Parathyroid adenoma (tissue), 2 donors: ENCODE data around the gene SLITRK3.

ENCODE experiments used
- H2AFZ ChIP-seq: fragments of 300-600 bp; sonication (generic); one replicate; pipeline ENCODE4 v1.7.0; 2017; ENCODE audit warnings: antibody characterized with exemption, mild to moderate bottlenecking
- H3K27ac ChIP-seq: fragments of 300-600 bp; sonication (generic); one replicate; pipeline ENCODE4 v1.7.0; 2017
- H3K27me3 ChIP-seq: fragments of 300-600 bp; sonication (generic); one replicate; pipeline ENCODE4 v1.7.0; 2017; ENCODE audit warnings: low read length; ENCODE audit not compliant: control insufficient read depth, insufficient read depth
- H3K36me3 ChIP-seq: fragments of 300-600 bp; sonication (generic); one replicate; pipeline ENCODE4 v1.7.0; 2017; ENCODE audit warnings: low read length; ENCODE audit not compliant: control insufficient read depth, insufficient read depth
- H3K4me1 ChIP-seq: fragments of 300-600 bp; sonication (generic); one replicate; pipeline ENCODE4 v1.7.0; 2017; ENCODE audit warnings: control low read depth
- H3K4me2 ChIP-seq: fragments of 300-600 bp; sonication (generic); one replicate; pipeline ENCODE4 v1.7.0; 2017; ENCODE audit warnings: low read length
- H3K4me3 ChIP-seq: fragments of 300-600 bp; sonication (generic); one replicate; pipeline ENCODE4 v1.7.0; 2017; ENCODE audit warnings: low read depth, low read length
- H3K79me2 ChIP-seq: fragments of 300-600 bp; sonication (generic); one replicate; pipeline ENCODE4 v1.7.0; 2017; ENCODE audit warnings: control low read depth
- H3K9ac ChIP-seq: fragments of 300-600 bp; sonication (generic); one replicate; pipeline ENCODE4 v1.7.0; 2017; ENCODE audit warnings: mild to moderate bottlenecking
- H3K9me3 ChIP-seq: fragments of 300-600 bp; sonication (generic); one replicate; pipeline ENCODE4 v1.7.0; 2017; ENCODE audit warnings: low read length; ENCODE audit not compliant: control insufficient read depth
- TF ChIP-seq, protein P1 (sequence below): fragments of 300-600 bp; sonication (generic); IDR thresholded peaks from one replicate; pipeline ENCODE4 v1.7.0; 2017; ENCODE audit warnings: antibody characterized with exemption, mild to moderate bottlenecking
- donor health status: primary hyperparathyroidism.

SLITRK3 gene

DNA sequence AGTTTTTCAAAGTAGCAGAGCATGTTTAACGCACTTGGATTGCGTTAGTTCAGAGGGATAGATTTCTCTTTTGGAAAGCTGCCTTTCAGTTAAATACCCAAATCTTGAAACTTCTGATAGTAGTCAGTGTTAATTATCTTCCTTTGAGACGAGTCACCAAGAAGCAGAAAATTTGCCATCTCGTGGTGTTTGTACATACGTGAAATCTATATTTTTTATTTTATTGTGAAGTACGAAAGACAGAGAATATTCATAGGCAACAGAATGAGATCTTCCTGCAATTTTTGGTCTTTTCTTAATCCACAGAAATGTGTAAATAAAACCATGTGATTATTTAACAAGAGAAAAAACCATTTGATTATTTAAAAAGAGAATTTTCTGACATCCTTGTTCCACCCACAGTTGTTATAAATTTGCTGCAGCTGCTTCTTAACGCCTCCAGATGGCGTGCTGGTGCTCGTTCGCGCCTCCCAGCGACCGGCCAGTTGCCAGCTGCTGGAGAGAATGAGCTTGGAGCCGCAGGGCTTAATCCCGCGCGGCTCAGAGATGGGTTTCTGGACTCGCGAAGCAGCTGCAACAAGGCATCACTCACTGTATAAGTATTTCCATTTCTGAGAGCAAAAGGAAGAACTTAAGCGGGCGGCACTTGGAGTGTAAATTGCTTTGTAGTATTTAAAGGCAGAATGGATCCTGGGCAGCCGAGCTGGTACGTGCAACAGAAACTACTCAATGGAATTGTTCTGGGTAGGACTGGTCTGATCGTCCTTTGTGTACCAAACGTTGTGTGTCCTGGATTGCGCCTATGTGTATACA, 10.5 kb upstream of the SLITRK3 start:
- H3K27ac ChIP-seq: no peak overlapping the region
- H3K9ac ChIP-seq: no peak overlapping the region
- peak overlapping the region; percentile 45 for H3K4me3 ChIP-seq

DNA sequence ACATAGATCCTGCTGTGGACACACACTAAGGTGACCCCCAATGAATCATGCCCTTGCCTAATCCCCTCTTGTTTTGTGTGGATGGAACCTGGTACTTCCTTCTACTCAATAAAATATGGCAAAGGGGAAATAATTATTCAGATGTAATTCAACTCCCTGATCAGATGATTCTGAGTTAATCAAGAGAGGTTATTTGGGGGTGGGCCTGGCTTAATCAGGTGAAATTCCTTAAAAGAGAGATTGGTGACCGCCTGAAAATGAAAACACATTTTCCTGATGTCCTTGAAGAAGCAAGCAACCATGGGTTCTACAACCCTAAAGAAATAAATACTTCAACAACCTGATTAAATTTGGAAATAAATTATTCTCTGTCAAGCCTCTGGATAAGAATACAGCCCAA, 8.3 kb upstream of the SLITRK3 start:
- Histone ChIP-seq H3K4me2 (no peak overlapping the region), H3K27ac (no peak overlapping the region), H3K9me3 (no peaks in the 10 kb centered on the region), H3K27me3 (no peaks in the 10 kb centered on the region), H2AFZ (no peak overlapping the region), H3K36me3 (no peaks in the 10 kb centered on the region), H3K79me2 (no peaks in the 10 kb centered on the region), H3K4me3 (no peak overlapping the region), H3K4me1 (no peaks in the 10 kb centered on the region), H3K9ac (no peak overlapping the region)
- TF ChIP-seq, protein P1, sequence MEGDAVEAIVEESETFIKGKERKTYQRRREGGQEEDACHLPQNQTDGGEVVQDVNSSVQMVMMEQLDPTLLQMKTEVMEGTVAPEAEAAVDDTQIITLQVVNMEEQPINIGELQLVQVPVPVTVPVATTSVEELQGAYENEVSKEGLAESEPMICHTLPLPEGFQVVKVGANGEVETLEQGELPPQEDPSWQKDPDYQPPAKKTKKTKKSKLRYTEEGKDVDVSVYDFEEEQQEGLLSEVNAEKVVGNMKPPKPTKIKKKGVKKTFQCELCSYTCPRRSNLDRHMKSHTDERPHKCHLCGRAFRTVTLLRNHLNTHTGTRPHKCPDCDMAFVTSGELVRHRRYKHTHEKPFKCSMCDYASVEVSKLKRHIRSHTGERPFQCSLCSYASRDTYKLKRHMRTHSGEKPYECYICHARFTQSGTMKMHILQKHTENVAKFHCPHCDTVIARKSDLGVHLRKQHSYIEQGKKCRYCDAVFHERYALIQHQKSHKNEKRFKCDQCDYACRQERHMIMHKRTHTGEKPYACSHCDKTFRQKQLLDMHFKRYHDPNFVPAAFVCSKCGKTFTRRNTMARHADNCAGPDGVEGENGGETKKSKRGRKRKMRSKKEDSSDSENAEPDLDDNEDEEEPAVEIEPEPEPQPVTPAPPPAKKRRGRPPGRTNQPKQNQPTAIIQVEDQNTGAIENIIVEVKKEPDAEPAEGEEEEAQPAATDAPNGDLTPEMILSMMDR: no peak

More for the DNA sequence above, 10.5 kb upstream of the SLITRK3 start:
- TF ChIP-seq, protein P1: peak; percentile 69
- no peaks in the 10 kb centered on the region for H3K36me3 ChIP-seq
- H3K4me2 ChIP-seq: peak overlapping the region; percentile 67
- H3K4me1 ChIP-seq: no peaks in the 10 kb centered on the region
- peak overlapping the region; percentile 56 for H2AFZ ChIP-seq
- no peaks in the 10 kb centered on the region for H3K27me3 ChIP-seq
- no peaks in the 10 kb centered on the region for H3K79me2 ChIP-seq
- no peaks in the 10 kb centered on the region for H3K9me3 ChIP-seq

DNA sequence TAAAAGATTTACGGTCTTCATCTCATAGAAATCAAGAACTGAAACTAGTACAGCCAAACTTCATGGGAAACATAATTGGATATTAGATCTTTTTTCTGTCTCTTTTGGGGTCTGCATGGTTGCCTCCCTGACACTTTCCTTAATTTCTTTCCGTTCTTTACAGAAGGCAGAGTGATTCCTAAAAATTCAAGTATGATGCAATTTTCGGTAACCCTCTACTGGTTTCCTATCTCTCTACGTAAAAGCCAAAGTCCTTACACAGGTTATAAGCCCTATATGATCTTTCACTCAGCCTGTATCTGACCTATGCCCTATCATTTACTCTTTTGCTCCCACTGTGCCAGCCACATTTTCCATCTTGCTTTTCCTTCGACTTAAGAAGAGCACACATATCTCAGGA, 6.8 kb upstream of the SLITRK3 start:
- Histone ChIP-seq H3K36me3 (no peaks in the 10 kb centered on the region), H3K4me3 (no peak overlapping the region), H3K27me3 (no peaks in the 10 kb centered on the region), H3K9me3 (no peaks in the 10 kb centered on the region), H3K4me2 (no peak overlapping the region), H3K4me1 (no peaks in the 10 kb centered on the region), H3K9ac (no peak overlapping the region), H2AFZ (no peak overlapping the region), H3K27ac (no peak overlapping the region), H3K79me2 (no peaks in the 10 kb centered on the region)
- TF ChIP-seq, protein P1: no peak

DNA sequence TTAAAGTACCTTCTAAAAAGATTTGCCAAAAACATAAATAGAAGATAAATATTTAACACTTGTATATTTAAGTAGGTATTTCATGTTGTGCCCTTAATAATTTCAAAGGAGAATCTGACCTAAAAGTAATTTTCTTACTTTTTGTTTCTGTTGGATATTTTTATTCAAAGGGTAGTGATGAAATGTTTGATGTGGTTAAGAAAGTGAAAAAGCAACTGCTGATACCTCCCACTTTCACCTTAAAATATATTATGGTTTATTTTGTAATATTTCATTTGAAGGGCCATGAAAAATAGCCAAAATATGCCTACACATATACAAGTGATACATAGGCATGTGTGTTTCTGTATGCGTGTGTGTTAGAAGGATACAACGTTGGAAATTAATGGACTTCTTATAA, 5.8 kb upstream of the SLITRK3 start:
- H2AFZ ChIP-seq: no peak overlapping the region
- no peak overlapping the region for H3K4me3 ChIP-seq
- no peak overlapping the region for H3K9ac ChIP-seq
- H3K4me2 ChIP-seq: no peak overlapping the region
- H3K27me3 ChIP-seq: no peaks in the 10 kb centered on the region
- H3K4me1 ChIP-seq: no peaks in the 10 kb centered on the region
- TF ChIP-seq, protein P1: no peak
- H3K36me3 ChIP-seq: no peaks in the 10 kb centered on the region
- H3K9me3 ChIP-seq: no peaks in the 10 kb centered on the region
- no peak overlapping the region for H3K27ac ChIP-seq
- H3K79me2 ChIP-seq: no peaks in the 10 kb centered on the region

DNA sequence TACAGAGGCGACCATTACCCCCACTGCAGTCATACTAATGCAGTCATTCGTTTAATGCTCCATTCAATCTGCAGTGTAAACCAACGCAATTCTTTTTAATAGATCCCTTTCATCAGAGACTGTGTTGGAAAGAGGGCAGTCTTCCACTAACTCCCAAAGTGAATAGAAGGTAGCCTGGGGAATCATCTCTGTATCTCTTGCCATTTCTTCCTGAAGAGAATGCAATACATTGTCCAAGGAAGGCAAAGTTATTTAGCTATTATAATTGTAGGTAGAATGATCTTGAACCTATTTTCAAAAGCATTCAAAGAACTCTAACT, 1.3 kb upstream of the SLITRK3 start:
- Histone ChIP-seq H3K27ac (no peak overlapping the region), H3K9me3 (no peaks in the 10 kb centered on the region), H3K9ac (no peak overlapping the region), H2AFZ (no peak overlapping the region), H3K4me3 (no peak overlapping the region), H3K4me1 (no peaks in the 10 kb centered on the region), H3K79me2 (no peaks in the 10 kb centered on the region), H3K27me3 (peaks cover 6% of the 10 kb centered on the region), H3K4me2 (no peak overlapping the region), H3K36me3 (no peaks in the 10 kb centered on the region)
- TF ChIP-seq, protein P1: no peak
